Astrocyte (in vitro differentiated cells and primary cell): ENCODE results near the gene LAMB1. TPM values are rescaled to one million over a fixed set of nuclear protein-coding genes. Genes with fewer than 3 reads are reported as not detected.
"Not testable (repeated sequence)": the region's sequence is repeated elsewhere in the genome, so short reads cannot be mapped to it uniquely, and the experiment has no call there.

ENCODE experiments used
- DNase-seq: peaks from one replicate; pipeline ENCODE4 v3.0.0-alpha.2; 2010; ENCODE audit warnings: low read depth
- FAIRE-seq: peaks from 2 replicates; lab custom pipeline; 2011; peaks lifted over from hg19 to GRCh38; lab: Jason Lieb, UNC
- H2AFZ ChIP-seq: 2 replicates; pipeline ENCODE4 v1.6.0; 2012; ENCODE audit warnings: low read depth, low read length, inconsistent platforms
- H3K27ac ChIP-seq: 2 replicates; pipeline ENCODE4 v1.5.1; 2011; ENCODE audit warnings: low read depth, low read length, inconsistent platforms
- H3K27me3 ChIP-seq: 2 replicates; pipeline ENCODE4 v1.6.0; 2011; ENCODE audit warnings: low read length, inconsistent platforms; ENCODE audit not compliant: insufficient read depth
- H3K36me3 ChIP-seq: 2 replicates; pipeline ENCODE4 v1.5.1; 2011; ENCODE audit warnings: low read length, inconsistent platforms; ENCODE audit not compliant: insufficient read depth
- H3K4me1 ChIP-seq: 2 replicates; pipeline ENCODE4 v1.5.1; 2011; ENCODE audit warnings: low read length, inconsistent platforms; ENCODE audit not compliant: insufficient read depth
- H3K4me2 ChIP-seq: 2 replicates; pipeline ENCODE4 v1.6.0; 2012; ENCODE audit warnings: low read length, inconsistent platforms
- H3K4me3 ChIP-seq: 2 replicates; pipeline ENCODE4 v1.5.1; 2011; ENCODE audit warnings: low read depth, mild to moderate bottlenecking, low read length, inconsistent platforms; ENCODE audit not compliant: insufficient read depth
- H3K79me2 ChIP-seq: 2 replicates; pipeline ENCODE4 v1.6.0; 2012; ENCODE audit warnings: mild to moderate bottlenecking, low read length, inconsistent platforms; ENCODE audit not compliant: insufficient read depth
- H3K9ac ChIP-seq: 2 replicates; pipeline ENCODE4 v1.6.0; 2012; ENCODE audit warnings: mild to moderate bottlenecking, low read length, inconsistent platforms
- H3K9me3 ChIP-seq: 2 replicates; pipeline ENCODE4 v1.5.1; 2012; ENCODE audit warnings: low read depth, mild to moderate bottlenecking, low read length, inconsistent platforms; ENCODE audit not compliant: insufficient read depth
- H4K20me1 ChIP-seq: 2 replicates; pipeline ENCODE4 v1.6.0; 2012; ENCODE audit warnings: low read length, inconsistent platforms; ENCODE audit not compliant: insufficient read depth
- H3K27ac Mint-ChIP-seq: one replicate; pipeline ENCODE4 v1.8.0; 2021; ENCODE audit warnings: mild to moderate bottlenecking, mixed read lengths; ENCODE audit not compliant: unreplicated experiment
- H3K27me3 Mint-ChIP-seq: one replicate; pipeline ENCODE4 v1.8.0; 2021; ENCODE audit warnings: low read depth, mixed read lengths; ENCODE audit not compliant: unreplicated experiment
- H3K36me3 Mint-ChIP-seq: one replicate; pipeline ENCODE4 v1.8.0; 2021; ENCODE audit warnings: low read depth, mixed read lengths; ENCODE audit not compliant: unreplicated experiment
- H3K4me1 Mint-ChIP-seq: one replicate; pipeline ENCODE4 v1.8.0; 2021; ENCODE audit warnings: low read depth, mixed read lengths; ENCODE audit not compliant: unreplicated experiment
- H3K4me3 Mint-ChIP-seq: one replicate; pipeline ENCODE4 v1.8.0; 2021; ENCODE audit warnings: mild to moderate bottlenecking, moderate library complexity, mixed read lengths; ENCODE audit not compliant: unreplicated experiment
- H3K9me3 Mint-ChIP-seq: one replicate; pipeline ENCODE4 v1.8.0; 2021; ENCODE audit warnings: mild to moderate bottlenecking, mixed read lengths; ENCODE audit not compliant: unreplicated experiment
- EZH2 ChIP-seq: IDR thresholded peaks from 2 replicates; pipeline ENCODE4 v1.6.1; 2012; ENCODE audit warnings: mild to moderate bottlenecking, low read length, inconsistent platforms; ENCODE audit not compliant: insufficient read depth
- total RNA-seq: library from RNA; stranded (reverse); gene quantifications from 2 replicates; pipeline ENCODE4 v1.2.1, GENCODE V29; 2021
- TF ChIP-seq, protein P1 (sequence below): IDR thresholded peaks from 2 replicates; pipeline ENCODE4 v1.5.1; 2011; ENCODE audit warnings: low read depth, mild to moderate bottlenecking, inconsistent platforms, low read length, moderate library complexity; ENCODE audit not compliant: insufficient read depth

The LAMB1 gene
- total RNA-seq, 1 donor from 2014 or later, result 403 TPM

DNA sequence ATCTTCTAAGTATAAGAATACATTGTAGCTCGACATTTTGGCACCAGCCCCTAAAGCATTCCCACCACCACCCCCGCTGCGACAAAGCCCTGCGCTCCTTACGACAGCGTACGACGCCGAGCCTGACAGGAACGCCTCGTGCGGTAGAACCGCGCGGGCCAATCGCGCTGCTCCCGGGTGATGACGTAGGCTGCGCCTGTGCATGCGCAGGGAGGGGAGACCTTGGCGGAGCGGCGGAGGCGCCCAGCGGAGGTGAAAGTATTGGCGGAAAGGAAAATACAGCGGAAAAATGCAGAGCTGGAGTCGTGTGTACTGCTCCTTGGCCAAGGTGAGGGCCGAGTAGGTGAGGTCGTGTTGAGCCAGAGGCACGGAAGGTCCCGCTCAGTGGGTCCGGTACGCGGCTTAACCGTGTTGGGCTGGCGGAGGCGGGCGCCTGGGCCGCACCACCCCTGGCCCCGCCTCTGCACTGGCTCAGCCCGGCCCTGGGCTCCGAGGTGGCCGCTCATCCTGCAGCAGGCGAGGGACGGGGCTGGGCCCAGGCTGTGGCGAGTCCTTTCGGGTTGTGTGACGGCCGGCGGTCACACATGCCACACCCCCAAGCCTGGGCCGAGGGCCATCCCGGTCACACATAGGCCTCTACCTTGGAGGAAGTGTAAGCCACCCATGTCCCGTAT, 111.9 kb downstream of the LAMB1 start, which contains the start of gene DLD:
TSS of gene DLD (plus strand) at position 222 of the 674 bp plus-strand sequence. CDS start at position 290, 68 bp downstream.
- FAIRE-seq, result no peak

DNA sequence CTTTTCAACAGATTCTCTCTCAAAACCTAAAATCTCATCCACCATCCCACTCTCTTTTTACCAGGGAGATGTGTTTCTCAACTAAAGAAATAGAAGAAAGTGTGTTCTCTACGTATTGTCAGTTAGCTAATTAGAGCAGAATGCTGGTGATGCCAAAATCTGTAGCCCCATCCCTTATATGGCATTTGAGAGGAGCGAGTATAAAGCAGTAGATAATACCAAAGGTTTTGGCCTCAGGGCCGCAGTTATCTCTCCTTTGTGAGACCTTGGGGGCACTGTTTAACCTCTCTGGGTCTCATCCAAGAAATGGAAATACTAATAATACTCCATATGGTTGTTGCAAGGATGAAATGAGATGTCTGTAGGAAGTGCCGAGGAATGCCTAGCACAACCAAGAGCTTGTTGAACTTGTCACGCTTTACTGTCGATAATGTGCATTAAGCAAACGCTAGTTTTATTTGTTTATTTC, 112.4 kb downstream of the LAMB1 start:
- Mint-ChIP-seq H3K36me3 (peaks cover 5% of the 10 kb centered on the region), H3K4me3 (peak overlapping the region; percentile 98), H3K27ac (peak overlapping the region; percentile 99), H3K9me3 (no peaks in the 10 kb centered on the region), H3K4me1 (peaks cover 25% of the 10 kb centered on the region), H3K27me3 (no peaks in the 10 kb centered on the region)
- no peak for TF ChIP-seq EZH2
- TF ChIP-seq, protein P1, sequence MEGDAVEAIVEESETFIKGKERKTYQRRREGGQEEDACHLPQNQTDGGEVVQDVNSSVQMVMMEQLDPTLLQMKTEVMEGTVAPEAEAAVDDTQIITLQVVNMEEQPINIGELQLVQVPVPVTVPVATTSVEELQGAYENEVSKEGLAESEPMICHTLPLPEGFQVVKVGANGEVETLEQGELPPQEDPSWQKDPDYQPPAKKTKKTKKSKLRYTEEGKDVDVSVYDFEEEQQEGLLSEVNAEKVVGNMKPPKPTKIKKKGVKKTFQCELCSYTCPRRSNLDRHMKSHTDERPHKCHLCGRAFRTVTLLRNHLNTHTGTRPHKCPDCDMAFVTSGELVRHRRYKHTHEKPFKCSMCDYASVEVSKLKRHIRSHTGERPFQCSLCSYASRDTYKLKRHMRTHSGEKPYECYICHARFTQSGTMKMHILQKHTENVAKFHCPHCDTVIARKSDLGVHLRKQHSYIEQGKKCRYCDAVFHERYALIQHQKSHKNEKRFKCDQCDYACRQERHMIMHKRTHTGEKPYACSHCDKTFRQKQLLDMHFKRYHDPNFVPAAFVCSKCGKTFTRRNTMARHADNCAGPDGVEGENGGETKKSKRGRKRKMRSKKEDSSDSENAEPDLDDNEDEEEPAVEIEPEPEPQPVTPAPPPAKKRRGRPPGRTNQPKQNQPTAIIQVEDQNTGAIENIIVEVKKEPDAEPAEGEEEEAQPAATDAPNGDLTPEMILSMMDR, result no peak
- Histone ChIP-seq H3K9ac (peak overlapping the region; percentile 92), H3K27ac (peak overlapping the region; percentile 91), H4K20me1 (peaks cover 32% of the 10 kb centered on the region), H3K4me1 (peaks cover 13% of the 10 kb centered on the region), H3K79me2 (peaks cover 43% of the 10 kb centered on the region), H3K36me3 (peaks cover 9% of the 10 kb centered on the region), H3K9me3 (no peaks in the 10 kb centered on the region), H3K27me3 (peaks cover 9% of the 10 kb centered on the region), H3K4me2 (peak overlapping the region; percentile 89), H3K4me3 (peak overlapping the region; percentile 86), H2AFZ (peak overlapping the region; percentile 97)
- FAIRE-seq (no peak), DNase-seq (no peak)

More for the DNA sequence above, 111.9 kb downstream of the LAMB1 start, which contains the start of gene DLD:
- H3K4me3 Mint-ChIP-seq, result peak within 1 kb of the TSS; percentile 98
- H3K4me1 ChIP-seq, result peaks cover 13% of the 10 kb centered on the region
- H3K79me2 ChIP-seq, result peaks cover 48% of the 10 kb centered on the region
- peak within 1 kb of the TSS; percentile 89 for H3K4me2 ChIP-seq
- peaks cover 4% of the 10 kb centered on the region for H3K27me3 ChIP-seq
- peaks cover 25% of the 10 kb centered on the region for H3K4me1 Mint-ChIP-seq
- H3K27ac ChIP-seq, result peak within 1 kb of the TSS; percentile 91
- peak; percentile 89 for DNase-seq
- no peak for TF ChIP-seq EZH2
- TF ChIP-seq, protein P1, result no peak
- H2AFZ ChIP-seq, result peak within 1 kb of the TSS; percentile 97
- peak within 1 kb of the TSS; percentile 92 for H3K9ac ChIP-seq
- H3K9me3 Mint-ChIP-seq, result peaks cover 2% of the 10 kb centered on the region
- H3K9me3 ChIP-seq, result no peaks in the 10 kb centered on the region
- H3K36me3 ChIP-seq, result peaks cover 13% of the 10 kb centered on the region
- no peaks in the 10 kb centered on the region for H3K27me3 Mint-ChIP-seq
- peaks cover 38% of the 10 kb centered on the region for H4K20me1 ChIP-seq
- H3K36me3 Mint-ChIP-seq, result peaks cover 5% of the 10 kb centered on the region
- peak within 1 kb of the TSS; percentile 86 for H3K4me3 ChIP-seq
- peak within 1 kb of the TSS; percentile 99 for H3K27ac Mint-ChIP-seq

GRCh38 chr7:107889992-107890391, 113.0 kb downstream of the LAMB1 start:
- Histone ChIP-seq H3K4me3 (no peak overlapping the region), H3K27ac (no peak overlapping the region), H4K20me1 (peaks cover 27% of the 10 kb centered on the region), H3K9me3 (no peaks in the 10 kb centered on the region), H3K27me3 (peaks cover 14% of the 10 kb centered on the region), H3K4me1 (peaks cover 13% of the 10 kb centered on the region), H3K36me3 (peaks cover 4% of the 10 kb centered on the region), H3K4me2 (no peak overlapping the region), H2AFZ (no peak overlapping the region), H3K9ac (no peak overlapping the region), H3K79me2 (peaks cover 38% of the 10 kb centered on the region)
- H3K27me3 Mint-ChIP-seq, result peaks cover 2% of the 10 kb centered on the region
- DNase-seq (no peak), FAIRE-seq (no peak)
- TF ChIP-seq EZH2, result no peak
- TF ChIP-seq, protein P1, result no peak
- H3K36me3 Mint-ChIP-seq, result peaks cover 5% of the 10 kb centered on the region
- H3K4me3 Mint-ChIP-seq, result peak overlapping the region; percentile 98
- peaks cover 24% of the 10 kb centered on the region for H3K4me1 Mint-ChIP-seq
- no peak overlapping the region for H3K27ac Mint-ChIP-seq
- H3K9me3 Mint-ChIP-seq, result no peaks in the 10 kb centered on the region

DNA sequence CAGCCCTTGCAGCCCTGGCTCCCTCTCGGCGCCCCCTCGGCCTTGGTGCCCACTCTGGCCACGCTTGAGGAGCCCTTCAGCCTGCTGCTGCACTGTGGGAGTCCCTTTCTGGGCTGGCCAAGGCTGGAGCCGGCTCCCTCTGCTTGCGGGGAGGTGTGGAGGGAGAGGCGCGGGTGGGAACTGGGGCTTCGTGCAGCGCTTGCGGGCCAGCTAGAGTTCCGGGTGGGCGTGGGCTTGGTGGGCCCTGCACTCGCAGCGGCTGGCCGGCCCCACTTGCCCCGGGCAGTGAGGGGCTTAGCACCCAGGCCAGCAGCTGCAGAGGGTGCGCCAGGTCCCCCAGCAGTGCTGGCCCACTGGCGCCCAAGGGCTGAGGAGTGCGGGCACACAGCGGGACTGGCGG, 115.1 kb downstream of the LAMB1 start:
- H3K4me3 Mint-ChIP-seq, DNase-seq, H3K9me3 Mint-ChIP-seq, H3K4me3 ChIP-seq, H3K27ac Mint-ChIP-seq, H2AFZ ChIP-seq, H3K4me1 Mint-ChIP-seq, H3K9me3 ChIP-seq, FAIRE-seq, H3K27ac ChIP-seq, H4K20me1 ChIP-seq, H3K9ac ChIP-seq, H3K36me3 Mint-ChIP-seq, H3K36me3 ChIP-seq, H3K4me2 ChIP-seq: not testable (repeated sequence)
- peaks cover 13% of the 10 kb centered on the region for H3K4me1 ChIP-seq
- H3K27me3 ChIP-seq, result peaks cover 24% of the 10 kb centered on the region
- H3K79me2 ChIP-seq, result peaks cover 17% of the 10 kb centered on the region
- H3K27me3 Mint-ChIP-seq, result peaks cover 12% of the 10 kb centered on the region
